OCI-LY3 (cell line): ENCODE measurements around the gene CRIM1.

Experiments
- H2AFZ ChIP-seq: fragments of 200-600, 300-600 bp; shearing (Covaris generic); 2 replicates; pipeline ENCODE4 v1.6.0; 2014; ENCODE audit warnings: antibody characterized with exemption, low read depth, low read length
- H3K27ac ChIP-seq: fragments of 200-600, 300-600 bp; sonication (generic); 2 replicates; pipeline ENCODE4 v1.5.1; 2014; ENCODE audit warnings: mild to moderate bottlenecking, low read length, moderate library complexity, mixed read lengths
- H3K27me3 ChIP-seq: fragments of 200-600, 300-600 bp; sonication (generic); 2 replicates; pipeline ENCODE4 v1.6.1; 2014; ENCODE audit warnings: low read depth, low read length, mixed read lengths
- H3K36me3 ChIP-seq: fragments of 200-600, 300-600 bp; sonication (generic); replicated peaks from 2 replicates; pipeline ENCODE3; 2014; ENCODE audit warnings: low read depth, low read length, mixed read lengths
- H3K4me1 ChIP-seq: fragments of 300-600, 200-600 bp; sonication (generic); 2 replicates; pipeline ENCODE4 v1.6.1; 2014; ENCODE audit warnings: low read length, mixed read lengths
- H3K4me2 ChIP-seq: fragments of 200-600, 300-600 bp; sonication (generic); 2 replicates; pipeline ENCODE4 v1.6.1; 2014; ENCODE audit warnings: low read length, mixed read lengths
- H3K4me3 ChIP-seq: fragments of 300-600, 200-600 bp; sonication (generic); 2 replicates; pipeline ENCODE4 v1.5.1; 2014; ENCODE audit warnings: antibody characterized with exemption, mild to moderate bottlenecking, low read length, moderate library complexity
- H3K79me2 ChIP-seq: fragments of 300-600, 200-600 bp; shearing (Covaris generic); 2 replicates; pipeline ENCODE4 v1.6.1; 2014; ENCODE audit warnings: mild to moderate bottlenecking, low read length, mixed read lengths
- H3K9ac ChIP-seq: fragments of 300-600, 200-600 bp; shearing (Covaris generic); 2 replicates; pipeline ENCODE4 v1.6.0; 2014; ENCODE audit warnings: mild to moderate bottlenecking, low read length, moderate library complexity
- H3K9me3 ChIP-seq: fragments of 200-600, 300-600 bp; shearing (Covaris generic); 2 replicates; pipeline ENCODE4 v1.6.1; 2014; ENCODE audit warnings: low read length, mixed read lengths; ENCODE audit not compliant: insufficient read depth
- H4K20me1 ChIP-seq: fragments of 200-600, 300-600 bp; sonication (generic); 2 replicates; pipeline ENCODE4 v1.6.1; 2016; ENCODE audit warnings: low read length, mixed read lengths; ENCODE audit not compliant: insufficient read depth
- CTCF ChIP-seq: fragments of 200-600, 300-600 bp; sonication (generic); IDR thresholded peaks from 2 replicates; pipeline ENCODE4 v1.5.1; 2014; ENCODE audit warnings: antibody characterized with exemption, low read length, low read depth
- EZH2phosphoT487 ChIP-seq: fragments of 200-600 bp; shearing (Covaris generic); IDR thresholded peaks from 2 replicates; pipeline ENCODE4 v1.6.1; 2018; ENCODE audit warnings: antibody characterized with exemption, mixed run types, low read depth

The CRIM1 gene

GRCh38 chr2:36441816-36442215 lies 86.2 kb downstream of the CRIM1 start:
- no peak overlapping the region for H3K27ac ChIP-seq
- H3K9ac ChIP-seq, result no peak overlapping the region
- H3K79me2 ChIP-seq, result no peaks in the 10 kb centered on the region
- H3K36me3 ChIP-seq, result no peaks in the 10 kb centered on the region
- H2AFZ ChIP-seq, result no peak overlapping the region
- no peaks in the 10 kb centered on the region for H3K9me3 ChIP-seq
- H3K4me1 ChIP-seq, result no peaks in the 10 kb centered on the region
- no peaks in the 10 kb centered on the region for H4K20me1 ChIP-seq
- TF ChIP-seq CTCF (no peak), EZH2phosphoT487 (no peak)
- H3K27me3 ChIP-seq, result peaks cover 26% of the 10 kb centered on the region; the same call in 1 of the 2 replicates
- H3K4me2 ChIP-seq, result no peak overlapping the region
- no peak overlapping the region for H3K4me3 ChIP-seq

DNA sequence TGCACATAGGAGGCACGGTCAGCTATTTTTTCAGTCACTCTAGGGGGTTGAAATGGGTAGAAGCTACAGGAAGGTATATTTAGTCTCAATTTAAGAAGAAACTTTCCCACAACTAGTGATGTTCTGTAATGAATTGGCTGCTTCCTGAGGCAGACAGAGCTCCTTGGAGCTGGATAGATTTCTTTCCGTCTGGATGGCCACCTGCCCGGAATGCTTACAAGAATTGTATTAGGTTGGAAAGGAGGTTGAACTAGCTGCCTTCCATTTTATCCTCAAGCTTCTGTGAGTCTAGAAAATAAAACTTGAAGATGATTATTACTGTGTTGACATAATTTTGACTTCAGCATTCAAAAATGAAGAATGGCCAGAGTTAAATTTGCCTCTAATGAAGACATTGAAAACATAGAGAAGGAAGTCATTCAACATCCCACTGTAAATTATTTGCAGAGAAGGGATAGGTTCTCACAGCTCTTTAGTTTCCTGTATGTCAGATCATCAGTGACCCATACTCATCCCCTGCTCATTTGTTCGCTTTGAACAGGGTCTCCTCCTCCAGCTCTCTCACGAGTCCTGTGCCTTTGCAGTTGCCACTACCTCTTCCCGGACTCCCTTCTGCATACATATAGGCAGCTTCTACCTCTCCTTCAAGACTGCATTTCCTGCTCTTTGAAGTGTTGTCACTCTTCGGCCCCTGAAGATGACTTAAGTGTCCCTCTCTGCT lies 88.8 kb downstream of the CRIM1 start:
- TF ChIP-seq EZH2phosphoT487 (no peak), CTCF (no peak)
- Histone ChIP-seq H3K9me3 (no peaks in the 10 kb centered on the region), H3K4me2 (no peak overlapping the region), H3K79me2 (no peaks in the 10 kb centered on the region), H3K4me3 (no peak overlapping the region), H3K27ac (no peak overlapping the region), H3K36me3 (no peaks in the 10 kb centered on the region), H4K20me1 (no peaks in the 10 kb centered on the region), H3K4me1 (no peaks in the 10 kb centered on the region), H3K27me3 (peaks cover 33% of the 10 kb centered on the region; the same call in 1 of the 2 replicates), H2AFZ (no peak overlapping the region), H3K9ac (no peak overlapping the region)

- TF ChIP-seq EZH2phosphoT487, result no peak
- no peak for TF ChIP-seq CTCF
- no peak overlapping the region for H3K27ac ChIP-seq
- no peak overlapping the region for H3K4me3 ChIP-seq
- H3K4me1 ChIP-seq, result no peaks in the 10 kb centered on the region
- no peaks in the 10 kb centered on the region for H4K20me1 ChIP-seq
- H2AFZ ChIP-seq, result no peak overlapping the region
- peaks cover 37% of the 10 kb centered on the region; the same call in 1 of the 2 replicates for H3K27me3 ChIP-seq
- no peaks in the 10 kb centered on the region for H3K79me2 ChIP-seq
- H3K36me3 ChIP-seq, result no peaks in the 10 kb centered on the region
- no peak overlapping the region for H3K4me2 ChIP-seq
- H3K9ac ChIP-seq, result no peak overlapping the region
- H3K9me3 ChIP-seq, result no peaks in the 10 kb centered on the region
Observed at GRCh38 chr2:36445185-36445866, 89.7 kb downstream of the CRIM1 start.

DNA sequence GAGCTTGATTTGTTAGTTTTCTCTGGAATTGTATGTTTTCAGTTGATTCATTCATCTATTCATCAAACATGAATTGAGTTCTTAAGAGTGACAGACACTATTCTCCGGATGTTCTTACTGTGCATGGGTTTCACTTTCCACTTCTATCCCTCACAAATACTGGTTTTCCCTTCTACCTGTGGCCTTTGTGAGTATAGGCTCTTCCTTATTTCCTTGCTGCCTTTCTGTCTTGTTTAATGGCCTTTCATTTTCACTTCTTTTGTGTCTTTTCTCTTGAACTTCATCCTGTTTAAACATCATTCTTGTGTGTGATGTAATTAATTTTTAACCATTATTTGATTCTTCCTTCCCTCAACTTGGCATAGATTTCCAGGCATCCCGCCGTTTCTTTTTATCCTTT lies 90.7 kb downstream of the CRIM1 start:
- no peak for TF ChIP-seq CTCF
- TF ChIP-seq EZH2phosphoT487, result no peak
- no peak overlapping the region for H3K4me2 ChIP-seq
- H3K9ac ChIP-seq, result no peak overlapping the region
- H3K27ac ChIP-seq, result no peak overlapping the region
- H3K27me3 ChIP-seq, result peaks cover 46% of the 10 kb centered on the region
- no peaks in the 10 kb centered on the region for H3K36me3 ChIP-seq
- H2AFZ ChIP-seq, result no peak overlapping the region
- no peaks in the 10 kb centered on the region for H3K4me1 ChIP-seq
- H4K20me1 ChIP-seq, result no peaks in the 10 kb centered on the region
- no peaks in the 10 kb centered on the region for H3K9me3 ChIP-seq
- no peaks in the 10 kb centered on the region for H3K79me2 ChIP-seq
- no peak overlapping the region for H3K4me3 ChIP-seq
